PFSK-1 (cell line): ENCODE results near the gene ZDHHC14.

Source experiments
- POLR2AphosphoS5 ChIP-seq: IDR thresholded peaks from 2 replicates; pipeline ENCODE4 v1.6.1; 2012; ENCODE audit warnings: low read depth, mild to moderate bottlenecking, control low read depth, low read length, moderate library complexity
- SIN3A ChIP-seq: IDR thresholded peaks from 2 replicates; pipeline ENCODE4 v1.6.1; 2012; ENCODE audit warnings: mild to moderate bottlenecking, low read length, moderate library complexity, borderline replicate concordance; ENCODE audit not compliant: insufficient read depth
- TAF1 ChIP-seq: IDR thresholded peaks from 2 replicates; pipeline ENCODE4 v1.6.1; 2012; ENCODE audit warnings: low read length, control low read depth, borderline replicate concordance; ENCODE audit not compliant: insufficient read depth
- TF ChIP-seq, protein P1 (sequence below), 2 experiments: IDR thresholded peaks; 2 replicates each; pipeline versions ENCODE4 v1.6.1 to v1.8.0; 2011 to 2012; ENCODE audit warnings: low read depth in 2 of 2, low read length in 2 of 2, control low read depth in 1 of 2, inconsistent platforms in 1 of 2, mild to moderate bottlenecking in 1 of 2, moderate library complexity in 1 of 2; ENCODE audit not compliant: insufficient read depth in 1 of 2

DNA sequence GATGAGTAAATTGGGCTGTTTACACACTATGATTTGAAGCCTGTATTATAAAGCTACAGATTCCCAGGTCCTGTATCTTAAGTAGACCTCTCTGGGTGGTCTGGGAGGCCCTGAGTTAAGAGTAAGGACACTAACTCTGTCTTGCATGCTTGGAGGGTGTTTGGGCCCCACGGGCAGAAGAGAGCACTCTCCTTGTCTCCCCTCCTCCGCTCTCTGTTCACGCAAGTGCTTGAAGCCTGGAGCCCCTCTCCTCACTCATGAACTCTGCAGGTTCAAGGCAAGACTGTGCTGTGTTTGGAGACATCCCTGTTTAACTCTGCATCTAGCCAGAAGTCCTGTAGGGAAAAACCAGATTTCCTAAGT lies 154.0 kb downstream of the ZDHHC14 start:
- TF ChIP-seq POLR2AphosphoS5 (no peak), SIN3A (no peak), TAF1 (no peak)
- TF ChIP-seq, protein P1, sequence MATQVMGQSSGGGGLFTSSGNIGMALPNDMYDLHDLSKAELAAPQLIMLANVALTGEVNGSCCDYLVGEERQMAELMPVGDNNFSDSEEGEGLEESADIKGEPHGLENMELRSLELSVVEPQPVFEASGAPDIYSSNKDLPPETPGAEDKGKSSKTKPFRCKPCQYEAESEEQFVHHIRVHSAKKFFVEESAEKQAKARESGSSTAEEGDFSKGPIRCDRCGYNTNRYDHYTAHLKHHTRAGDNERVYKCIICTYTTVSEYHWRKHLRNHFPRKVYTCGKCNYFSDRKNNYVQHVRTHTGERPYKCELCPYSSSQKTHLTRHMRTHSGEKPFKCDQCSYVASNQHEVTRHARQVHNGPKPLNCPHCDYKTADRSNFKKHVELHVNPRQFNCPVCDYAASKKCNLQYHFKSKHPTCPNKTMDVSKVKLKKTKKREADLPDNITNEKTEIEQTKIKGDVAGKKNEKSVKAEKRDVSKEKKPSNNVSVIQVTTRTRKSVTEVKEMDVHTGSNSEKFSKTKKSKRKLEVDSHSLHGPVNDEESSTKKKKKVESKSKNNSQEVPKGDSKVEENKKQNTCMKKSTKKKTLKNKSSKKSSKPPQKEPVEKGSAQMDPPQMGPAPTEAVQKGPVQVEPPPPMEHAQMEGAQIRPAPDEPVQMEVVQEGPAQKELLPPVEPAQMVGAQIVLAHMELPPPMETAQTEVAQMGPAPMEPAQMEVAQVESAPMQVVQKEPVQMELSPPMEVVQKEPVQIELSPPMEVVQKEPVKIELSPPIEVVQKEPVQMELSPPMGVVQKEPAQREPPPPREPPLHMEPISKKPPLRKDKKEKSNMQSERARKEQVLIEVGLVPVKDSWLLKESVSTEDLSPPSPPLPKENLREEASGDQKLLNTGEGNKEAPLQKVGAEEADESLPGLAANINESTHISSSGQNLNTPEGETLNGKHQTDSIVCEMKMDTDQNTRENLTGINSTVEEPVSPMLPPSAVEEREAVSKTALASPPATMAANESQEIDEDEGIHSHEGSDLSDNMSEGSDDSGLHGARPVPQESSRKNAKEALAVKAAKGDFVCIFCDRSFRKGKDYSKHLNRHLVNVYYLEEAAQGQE (IDR thresholded peaks at IDR 0.05; ENCODE audit: insufficient read depth in 1 of 2, low read depth in 2 of 2, low read length in 2 of 2) = no peak
